Testis (tissue), 3 donors: Measurements from ENCODE around the gene PLBD2. TPM values are rescaled to one million over a fixed set of nuclear protein-coding genes. Genes with fewer than 3 reads are reported as not detected.
A peak's percentile ranks its signal among the peaks of the same experiment; 100 is the strongest.
"Not testable (repeated sequence)": the region's sequence is repeated elsewhere in the genome, so short reads cannot be mapped to it uniquely, and the experiment has no call there.

ENCODE experiments used
- DNase-seq: peaks from one replicate; pipeline ENCODE4 v3.0.0-alpha.2; 2019
- H3K27ac ChIP-seq, 2 donors: fragments of 200-600 bp; sonication (generic); one replicate each; pipeline ENCODE4 v1.5.1; 2019
- H3K27me3 ChIP-seq: fragments of 200-600 bp; sonication (generic); one replicate; pipeline ENCODE4 v1.5.1; 2019
- H3K36me3 ChIP-seq: fragments of 200-600 bp; sonication (generic); one replicate; pipeline ENCODE4 v1.5.1; 2017; ENCODE audit warnings: low read depth; ENCODE audit errors: missing control alignments
- H3K4me1 ChIP-seq: fragments of 200-600 bp; sonication (generic); one replicate; pipeline ENCODE4 v1.5.1; 2019
- H3K4me3 ChIP-seq, 2 donors: fragments of 200-600 bp; sonication (generic); one replicate each; pipeline ENCODE4 v1.5.1; 2017 to 2019
- H3K9me3 ChIP-seq: fragments of 200-600 bp; sonication (generic); one replicate; pipeline ENCODE4 v1.5.1; 2017
- POLR2A ChIP-seq: fragments of 450-650 bp; IDR thresholded peaks from one replicate; pipeline ENCODE4 v1.6.1; 2017; ENCODE audit warnings: antibody characterized with exemption, mild to moderate bottlenecking, moderate library complexity
- WGBS, 2 donors: methylation state at CpG; one replicate each; pipeline ENCODE4 v1.1.5; 2018; 5-methylcytosine and 5-hydroxymethylcytosine counted together
- intact Hi-C: fragments of 100-400 bp; cut with DNase I; formaldehyde crosslinking; loops from one replicate; pipeline ENCODE4 v1.15.1; 2023; ENCODE audit warnings: low total_unique reads
- polyA plus RNA-seq: library from polyadenylated mRNA; stranded (reverse); fragments of 350-450 nt; fragmentation: Illumina TruSeq; extraction: RNeasy Lipid Tissue Mini Kit (QIAGEN cat#74804); gene quantifications from one replicate; pipeline ENCODE4 v1.2.3, GENCODE V29; 2014; ENCODE audit warnings: low read depth, low replicate concordance; ENCODE audit not compliant: insufficient read depth
- total RNA-seq, 2 donors: library from RNA; depleted of rRNA; stranded (reverse); fragments of >200 nt; gene quantifications; one replicate each; pipeline ENCODE4 v1.2.3, GENCODE V29; 2016
- TF ChIP-seq, protein P1 (sequence below), 3 experiments: fragments of 450-650 bp in 2 of 3; fragments of 200-600 bp in 1 of 3; sonication (generic) in 1 of 3; IDR thresholded peaks; one replicate each; pipeline ENCODE4 v1.5.1; 2016 to 2019; ENCODE audit warnings: antibody characterized with exemption in 3 of 3, mild to moderate bottlenecking in 2 of 3, moderate library complexity in 1 of 3

PLBD2 gene
- total and polyA plus RNA-seq, 3 donors from 2014 or later, result 110 to 126 (median 120) TPM

DNA sequence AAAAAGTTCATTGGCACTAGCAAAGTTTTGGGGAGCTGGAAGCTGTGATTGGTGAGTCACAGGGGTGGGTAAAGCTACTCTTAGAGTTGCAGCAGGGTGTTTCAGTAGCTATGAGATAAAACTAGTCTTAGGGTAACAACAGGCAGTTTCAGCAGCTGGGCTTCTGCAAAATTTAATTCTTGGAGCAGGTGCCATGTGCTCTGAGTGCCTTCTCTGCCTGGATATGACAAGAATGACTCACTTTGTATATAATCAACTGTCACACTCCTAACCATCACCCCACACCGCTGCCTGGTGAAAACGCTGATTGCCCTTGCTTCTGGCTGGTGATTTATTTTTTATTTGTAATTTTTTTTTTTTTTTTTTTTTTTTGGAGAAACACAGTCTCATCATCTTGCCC lies 10.5 kb upstream of the PLBD2 start:
- no peaks in the 10 kb centered on the region for H3K27me3 ChIP-seq
- peaks cover 12% of the 10 kb centered on the region for H3K4me1 ChIP-seq
- no peaks in the 10 kb centered on the region for H3K9me3 ChIP-seq
- intact Hi-C loops, result no loop called here
- DNase-seq, result no peak
- no peaks in the 10 kb centered on the region for H3K36me3 ChIP-seq
- no peak for TF ChIP-seq POLR2A
- TF ChIP-seq, protein P1, sequence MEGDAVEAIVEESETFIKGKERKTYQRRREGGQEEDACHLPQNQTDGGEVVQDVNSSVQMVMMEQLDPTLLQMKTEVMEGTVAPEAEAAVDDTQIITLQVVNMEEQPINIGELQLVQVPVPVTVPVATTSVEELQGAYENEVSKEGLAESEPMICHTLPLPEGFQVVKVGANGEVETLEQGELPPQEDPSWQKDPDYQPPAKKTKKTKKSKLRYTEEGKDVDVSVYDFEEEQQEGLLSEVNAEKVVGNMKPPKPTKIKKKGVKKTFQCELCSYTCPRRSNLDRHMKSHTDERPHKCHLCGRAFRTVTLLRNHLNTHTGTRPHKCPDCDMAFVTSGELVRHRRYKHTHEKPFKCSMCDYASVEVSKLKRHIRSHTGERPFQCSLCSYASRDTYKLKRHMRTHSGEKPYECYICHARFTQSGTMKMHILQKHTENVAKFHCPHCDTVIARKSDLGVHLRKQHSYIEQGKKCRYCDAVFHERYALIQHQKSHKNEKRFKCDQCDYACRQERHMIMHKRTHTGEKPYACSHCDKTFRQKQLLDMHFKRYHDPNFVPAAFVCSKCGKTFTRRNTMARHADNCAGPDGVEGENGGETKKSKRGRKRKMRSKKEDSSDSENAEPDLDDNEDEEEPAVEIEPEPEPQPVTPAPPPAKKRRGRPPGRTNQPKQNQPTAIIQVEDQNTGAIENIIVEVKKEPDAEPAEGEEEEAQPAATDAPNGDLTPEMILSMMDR (IDR thresholded peaks at IDR 0.05), result no peak
- H3K4me3 ChIP-seq, result no peak overlapping the region
- WGBS, 2 donors, result 69 to 72% methylated on average over 2 of the region's 2 CpGs
- no peak overlapping the region for H3K27ac ChIP-seq

DNA sequence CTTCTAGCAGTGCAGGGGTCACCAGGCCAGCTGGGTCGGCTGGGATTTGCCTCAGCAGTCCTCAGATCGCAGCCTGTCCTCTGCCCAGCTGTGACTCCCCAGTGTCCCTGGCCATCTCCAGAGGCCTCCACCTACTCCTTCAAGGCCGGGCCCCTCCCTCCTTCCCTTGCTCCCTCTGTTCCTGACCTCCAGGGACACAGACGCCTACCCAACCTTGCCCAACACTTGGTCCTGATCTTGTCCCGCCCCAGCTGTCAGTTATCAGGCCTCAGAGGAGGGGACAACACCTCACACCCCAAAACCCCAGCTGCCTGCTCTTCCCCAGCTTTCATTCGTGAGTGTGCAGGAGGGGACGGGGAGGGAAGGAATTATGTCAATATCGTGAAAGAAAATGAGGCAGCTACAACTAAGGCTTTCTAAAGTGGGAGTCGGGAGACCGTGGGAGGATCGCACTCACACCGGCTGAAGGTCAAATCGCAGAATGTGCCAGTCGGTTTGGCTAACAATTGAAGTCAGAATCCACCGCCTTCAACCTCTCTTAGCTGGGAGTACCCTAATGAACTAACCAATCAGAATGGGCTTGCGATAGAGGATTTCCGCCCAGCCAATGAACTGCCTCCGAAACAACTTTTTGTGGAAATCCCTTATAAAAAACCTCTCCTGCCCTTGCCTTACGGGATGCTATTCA lies 9.4 kb upstream of the PLBD2 start:
- peaks cover 12% of the 10 kb centered on the region for H3K4me1 ChIP-seq
- H3K27ac ChIP-seq, result peak overlapping the region; percentile 12 to 59
- H3K27me3 ChIP-seq, result no peaks in the 10 kb centered on the region
- DNase-seq, result peak; percentile 69
- intact Hi-C loops, result no loop called here
- H3K4me3 ChIP-seq, result no peak overlapping the region
- no peaks in the 10 kb centered on the region for H3K9me3 ChIP-seq
- WGBS, 2 donors, result 13 to 14% methylated on average over 19 of the region's 19 CpGs
- H3K36me3 ChIP-seq, result no peaks in the 10 kb centered on the region
- TF ChIP-seq, protein P1 (IDR thresholded peaks at IDR 0.05), result no peak
- TF ChIP-seq POLR2A, result no peak

DNA sequence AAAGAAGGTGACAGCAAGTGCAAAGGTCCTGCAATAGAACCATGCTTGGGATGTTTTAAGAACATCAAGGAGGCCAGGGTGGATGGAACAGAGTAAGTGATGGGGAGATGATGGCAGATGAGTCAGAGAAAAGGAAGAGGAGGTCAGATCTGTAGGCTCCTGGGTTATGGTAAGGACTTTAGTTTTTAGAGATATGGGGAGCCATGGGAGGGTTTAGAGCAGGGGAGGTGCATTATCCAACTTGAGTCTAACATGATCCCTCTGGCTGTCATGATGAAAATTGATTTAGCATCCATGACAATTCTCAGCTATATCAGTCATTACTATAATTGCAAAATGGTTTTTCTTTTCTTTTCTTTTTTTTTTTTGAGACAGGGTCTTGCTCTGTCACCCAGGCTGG lies 7.3 kb upstream of the PLBD2 start:
- Histone ChIP-seq H3K4me3 (no peak overlapping the region), H3K27me3 (no peaks in the 10 kb centered on the region), H3K9me3 (no peaks in the 10 kb centered on the region), H3K36me3 (no peaks in the 10 kb centered on the region), H3K27ac (no peak overlapping the region), H3K4me1 (peaks cover 19% of the 10 kb centered on the region)
- no peak for DNase-seq
- no peak for TF ChIP-seq POLR2A
- TF ChIP-seq, protein P1 (IDR thresholded peaks at IDR 0.05), result no peak
- intact Hi-C loops, result no loop called here

DNA sequence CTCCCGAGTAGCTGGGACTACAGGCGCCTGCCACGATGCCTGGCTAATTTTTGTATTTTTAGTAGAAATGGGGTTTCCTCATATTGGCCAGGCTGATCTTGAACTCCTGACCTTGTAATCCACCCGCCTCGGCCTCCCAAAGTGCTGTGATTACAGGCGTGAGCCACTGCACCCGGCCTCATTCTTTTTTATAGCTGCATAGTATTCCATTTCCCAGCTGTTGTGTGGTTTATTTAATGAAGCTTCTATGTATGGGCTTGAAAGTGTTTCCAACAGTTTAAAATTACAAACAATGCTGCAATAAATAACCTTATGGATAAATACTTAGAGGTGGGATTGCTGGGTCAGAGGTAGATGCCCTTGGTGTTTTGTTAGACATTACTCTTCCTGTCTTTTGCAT lies 4.2 kb upstream of the PLBD2 start:
- H3K4me3 ChIP-seq, H3K27me3 ChIP-seq, H3K36me3 ChIP-seq, intact Hi-C loops, DNase-seq, H3K9me3 ChIP-seq: not testable (repeated sequence)
- 74 to 80% methylated on average over 7 of the region's 7 CpGs for WGBS, 2 donors
- H3K4me1 ChIP-seq, result peaks cover 21% of the 10 kb centered on the region
- H3K27ac ChIP-seq, result peak overlapping the region in 1 of 2 donors; percentile 70

DNA sequence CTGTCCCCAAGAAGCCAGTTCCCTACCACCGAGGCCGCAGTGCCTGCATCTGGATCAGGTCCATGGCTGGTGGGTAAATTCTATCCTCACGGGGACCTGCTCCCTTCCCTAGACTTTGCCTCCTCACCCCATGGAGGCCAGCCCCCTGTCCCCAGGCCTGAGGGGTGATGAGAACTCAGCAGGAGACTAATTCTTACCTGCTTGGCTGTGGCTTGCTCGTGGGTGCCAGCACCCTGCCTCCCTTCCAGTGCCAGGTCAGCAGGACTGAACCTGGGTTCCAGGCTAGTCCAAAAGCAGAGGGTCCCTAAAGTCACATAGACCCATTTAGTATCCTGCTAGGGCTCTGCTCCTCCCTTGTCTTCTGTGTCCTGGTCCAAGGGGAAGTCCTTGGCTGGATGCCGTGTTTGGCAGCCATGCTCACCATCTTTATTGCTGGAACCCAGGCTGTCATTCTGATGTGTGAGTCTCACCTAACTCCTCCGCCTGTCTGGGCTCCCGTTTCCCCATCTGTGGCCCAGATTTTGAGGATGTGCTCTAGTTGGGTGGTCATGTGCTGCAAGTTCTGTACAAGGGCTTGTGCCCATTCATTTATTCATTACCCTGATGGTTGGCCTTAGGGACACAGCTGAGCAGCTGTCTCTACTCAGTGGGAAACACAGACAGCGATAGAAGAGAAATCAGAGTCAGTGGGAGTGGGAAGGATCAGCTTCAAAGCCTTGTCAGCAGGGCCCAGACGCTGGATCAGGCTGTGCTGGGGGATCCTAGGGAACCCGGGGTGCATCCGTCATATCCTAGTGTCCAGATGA lies 949 bp downstream of the PLBD2 start:
- Histone ChIP-seq H3K36me3 (no peaks in the 10 kb centered on the region), H3K27ac (peak overlapping the region; percentile 88 to 89), H3K27me3 (no peaks in the 10 kb centered on the region), H3K4me3 (peak overlapping the region; percentile 83 to 91), H3K9me3 (no peaks in the 10 kb centered on the region), H3K4me1 (peaks cover 33% of the 10 kb centered on the region)
- TF ChIP-seq, protein P1 (IDR thresholded peaks at IDR 0.05), result no peak
- no peak for TF ChIP-seq POLR2A
- intact Hi-C loops, result no loop called here
- WGBS, 2 donors, result 19 to 34% methylated on average over 6 to 11 of the region's 11 CpGs
- peak; percentile 64 for DNase-seq
